ENCODE results near the gene TRAF1. TPM values are rescaled to one million over a fixed set of nuclear protein-coding genes. Genes with fewer than 3 reads are reported as not detected.
A peak's percentile ranks its signal among the peaks of the same experiment; 100 is the strongest.

Gene TRAF1
- total RNA-seq, 4 donors from 2014 or later, result 3.3 to 14.0 (median 8.8) TPM

DNA sequence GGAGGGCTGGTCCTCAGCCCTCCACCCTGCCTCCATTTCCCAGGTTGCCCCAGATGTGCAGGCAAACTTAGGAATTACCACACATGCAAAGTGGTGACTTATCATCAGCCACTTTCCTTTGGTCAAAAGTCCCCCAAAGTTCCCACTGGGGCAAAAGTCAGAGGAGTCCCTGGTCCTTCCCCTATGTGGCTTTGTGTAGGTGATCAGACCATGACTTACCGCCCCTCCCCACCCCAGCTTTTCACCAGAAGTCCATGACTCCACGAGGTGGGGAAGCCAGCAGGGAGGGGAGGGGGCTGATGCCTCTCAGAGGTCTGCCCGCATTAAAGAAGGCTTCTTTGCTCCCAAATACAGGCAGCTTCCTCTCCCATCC is 5.8 kb downstream of the TRAF1 start:
- H3K4me3 ChIP-seq, result no peak overlapping the region
- peak in 1 of 3 donors; percentile 45 for DNase-seq
- H3K4me1 ChIP-seq, result peaks cover 0 to 11% (median 5%) of the 10 kb centered on the region in 4 donors
- no peaks in the 10 kb centered on the region for H3K36me3 ChIP-seq
- H3K27me3 ChIP-seq, result no peaks in the 10 kb centered on the region
- H3K27ac ChIP-seq, result peak overlapping the region; percentile 59 to 76 (median 62)
- TF ChIP-seq, protein P1, sequence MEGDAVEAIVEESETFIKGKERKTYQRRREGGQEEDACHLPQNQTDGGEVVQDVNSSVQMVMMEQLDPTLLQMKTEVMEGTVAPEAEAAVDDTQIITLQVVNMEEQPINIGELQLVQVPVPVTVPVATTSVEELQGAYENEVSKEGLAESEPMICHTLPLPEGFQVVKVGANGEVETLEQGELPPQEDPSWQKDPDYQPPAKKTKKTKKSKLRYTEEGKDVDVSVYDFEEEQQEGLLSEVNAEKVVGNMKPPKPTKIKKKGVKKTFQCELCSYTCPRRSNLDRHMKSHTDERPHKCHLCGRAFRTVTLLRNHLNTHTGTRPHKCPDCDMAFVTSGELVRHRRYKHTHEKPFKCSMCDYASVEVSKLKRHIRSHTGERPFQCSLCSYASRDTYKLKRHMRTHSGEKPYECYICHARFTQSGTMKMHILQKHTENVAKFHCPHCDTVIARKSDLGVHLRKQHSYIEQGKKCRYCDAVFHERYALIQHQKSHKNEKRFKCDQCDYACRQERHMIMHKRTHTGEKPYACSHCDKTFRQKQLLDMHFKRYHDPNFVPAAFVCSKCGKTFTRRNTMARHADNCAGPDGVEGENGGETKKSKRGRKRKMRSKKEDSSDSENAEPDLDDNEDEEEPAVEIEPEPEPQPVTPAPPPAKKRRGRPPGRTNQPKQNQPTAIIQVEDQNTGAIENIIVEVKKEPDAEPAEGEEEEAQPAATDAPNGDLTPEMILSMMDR (IDR thresholded peaks at IDR 0.05), result no peak
- TF ChIP-seq POLR2A (IDR thresholded peaks at IDR 0.05), result no peak
- H3K9me3 ChIP-seq, result no peaks in the 10 kb centered on the region

DNA sequence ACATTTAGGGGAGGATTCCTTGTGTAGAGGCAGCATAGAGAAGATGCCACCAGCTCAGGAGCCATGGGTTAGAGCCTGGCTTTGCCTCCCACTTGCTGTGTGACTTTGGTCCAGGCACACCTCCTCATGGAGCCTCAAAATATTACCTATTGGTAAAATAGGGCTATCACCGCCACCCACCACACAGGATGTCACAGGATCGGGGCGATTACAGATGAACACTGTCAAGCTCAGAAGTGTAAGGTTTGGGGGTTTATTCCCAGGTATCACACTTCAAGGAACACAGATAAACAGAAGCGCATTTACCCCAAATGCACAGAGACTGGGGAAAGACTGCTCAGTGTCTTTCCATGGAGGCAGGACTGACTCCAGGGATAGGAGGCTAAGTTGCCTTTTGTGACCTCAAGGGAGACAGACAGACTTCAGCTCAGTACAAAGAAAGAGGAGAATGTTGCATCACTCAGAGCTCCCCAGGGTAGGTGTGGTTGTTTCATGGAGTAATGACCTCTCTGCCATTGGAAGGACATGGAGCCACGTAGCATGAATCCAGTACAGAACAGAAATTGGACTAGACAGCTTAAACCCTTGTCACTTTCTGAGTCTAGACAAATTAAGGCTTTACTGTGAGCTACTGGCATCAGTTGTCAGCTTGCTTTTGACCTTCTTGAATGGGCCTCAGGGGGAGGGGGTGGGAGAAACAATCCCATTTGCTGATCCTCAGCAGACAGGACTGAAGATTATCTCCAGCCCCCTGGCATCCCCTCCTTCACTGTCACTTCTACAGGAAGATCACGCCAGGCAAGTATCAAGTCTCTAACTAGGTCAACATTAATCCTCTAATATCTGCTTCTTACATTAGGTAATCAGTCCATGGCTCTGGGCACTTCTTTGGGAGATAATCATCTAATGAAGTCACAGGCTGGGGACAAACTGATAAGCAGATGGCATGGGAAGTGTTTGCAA is 6.5 kb downstream of the TRAF1 start:
- Histone ChIP-seq H3K36me3 (no peaks in the 10 kb centered on the region), H3K9me3 (no peaks in the 10 kb centered on the region), H3K27ac (peak overlapping the region; percentile 59 to 76 (median 62)), H3K27me3 (no peaks in the 10 kb centered on the region), H3K4me3 (no peak overlapping the region), H3K4me1 (peaks cover 0 to 11% (median 5%) of the 10 kb centered on the region in 4 donors)
- peak in 2 of 3 donors; percentile 41 to 59 for DNase-seq
- TF ChIP-seq, protein P1 (IDR thresholded peaks at IDR 0.05), result no peak
- TF ChIP-seq POLR2A (IDR thresholded peaks at IDR 0.05), result no peak

DNA sequence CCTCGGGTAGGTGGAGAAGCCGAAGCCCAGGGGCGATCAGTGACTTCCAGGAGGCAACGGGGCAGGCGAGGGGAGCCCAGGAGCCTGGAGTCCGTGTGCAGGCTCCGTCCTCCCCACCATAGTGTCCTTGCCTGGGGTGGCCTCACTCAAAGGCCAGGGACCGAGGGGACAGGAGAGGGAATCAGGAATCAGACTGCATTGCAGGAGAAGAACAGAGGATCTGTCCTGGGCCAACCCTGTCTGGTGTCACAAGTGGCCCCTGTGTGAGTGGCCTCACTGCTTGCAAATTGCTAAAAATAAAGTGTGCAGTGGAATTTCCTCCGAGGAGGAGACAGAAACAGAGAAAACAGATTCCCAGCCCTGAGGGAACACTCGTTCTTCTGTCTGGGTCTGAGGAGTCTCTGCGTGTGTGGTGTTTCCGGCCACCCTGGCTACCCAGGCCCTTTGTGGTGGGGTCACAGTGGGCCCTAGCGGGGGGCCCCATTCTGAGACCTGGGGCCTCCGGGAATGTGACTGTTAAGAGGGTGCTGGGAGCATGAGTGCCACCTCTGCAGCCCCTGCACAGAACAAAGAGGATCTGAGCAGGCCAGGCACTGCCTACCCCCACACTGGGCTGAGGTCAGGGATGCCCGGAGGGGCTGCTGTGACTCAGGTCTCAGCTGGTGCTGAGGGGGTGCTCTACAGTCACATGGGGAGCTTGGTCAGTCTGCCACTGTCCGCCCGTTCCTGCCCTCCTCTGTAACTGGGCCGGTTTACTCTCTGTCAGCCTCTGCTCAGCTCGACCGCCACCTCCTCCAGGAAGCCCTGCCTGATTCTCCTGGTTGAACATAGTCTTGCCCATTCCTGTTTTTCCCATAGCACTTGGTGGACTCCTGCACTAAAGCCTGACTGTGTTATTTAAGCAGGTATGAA is 7.4 kb downstream of the TRAF1 start:
- peak overlapping the region; percentile 59 to 76 (median 62) for H3K27ac ChIP-seq
- peaks cover 0 to 11% (median 5%) of the 10 kb centered on the region in 4 donors for H3K4me1 ChIP-seq
- peak in 1 of 3 donors; percentile 44 for DNase-seq
- H3K9me3 ChIP-seq, result no peaks in the 10 kb centered on the region
- no peak overlapping the region for H3K4me3 ChIP-seq
- no peak for TF ChIP-seq POLR2A (IDR thresholded peaks at IDR 0.05)
- TF ChIP-seq, protein P1 (IDR thresholded peaks at IDR 0.05), result no peak
- no peaks in the 10 kb centered on the region for H3K36me3 ChIP-seq
- no peaks in the 10 kb centered on the region for H3K27me3 ChIP-seq

DNA sequence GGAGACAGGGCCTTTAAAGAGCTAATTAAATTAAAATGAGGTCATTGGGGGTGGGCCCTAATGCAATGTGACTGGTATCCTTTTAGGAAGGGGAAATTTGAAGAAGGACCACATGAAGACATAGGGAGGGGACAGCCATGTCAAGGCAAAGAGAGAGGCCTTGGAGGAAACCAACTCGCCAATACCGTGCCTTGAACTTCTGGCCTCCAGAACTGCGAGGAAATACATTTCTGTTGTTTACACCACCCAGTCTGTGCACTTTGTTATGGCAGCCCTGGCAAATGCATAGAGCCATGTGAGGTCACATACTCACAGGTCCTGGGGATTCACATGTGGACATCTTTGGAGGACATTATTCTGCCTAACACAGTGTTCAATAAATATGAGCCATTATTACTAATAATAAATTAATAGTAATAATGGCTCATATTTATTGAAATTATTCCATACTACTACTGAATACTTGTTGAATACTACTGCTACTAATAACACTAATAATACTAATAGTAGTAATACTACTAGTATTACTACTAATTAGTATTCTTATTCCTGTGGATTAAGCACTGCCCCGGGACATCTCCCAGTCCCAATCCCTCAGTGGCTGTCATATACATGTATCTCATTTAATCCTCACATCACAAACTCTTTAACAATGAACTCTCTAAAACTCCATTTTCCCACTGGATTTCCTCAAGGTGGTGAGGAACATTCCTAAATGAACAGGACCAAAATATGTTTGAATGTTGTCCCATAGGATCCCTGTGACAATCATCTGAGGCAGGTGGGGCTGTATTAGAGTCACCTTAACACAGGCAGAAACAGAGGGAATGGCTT is 8.4 kb downstream of the TRAF1 start:
- H3K36me3 ChIP-seq, result no peaks in the 10 kb centered on the region
- H3K4me1 ChIP-seq, result peaks cover 0 to 14% (median 5%) of the 10 kb centered on the region in 4 donors
- no peak overlapping the region for H3K4me3 ChIP-seq
- TF ChIP-seq POLR2A (IDR thresholded peaks at IDR 0.05), result no peak
- TF ChIP-seq, protein P1 (IDR thresholded peaks at IDR 0.05), result no peak
- no peak for DNase-seq
- peak overlapping the region; percentile 59 to 76 (median 62) for H3K27ac ChIP-seq
- H3K27me3 ChIP-seq, result no peaks in the 10 kb centered on the region
- H3K9me3 ChIP-seq, result no peaks in the 10 kb centered on the region

Measured in Peyer's patch (tissue), 4 donors.